ENCODE measurements around the gene RAB7A. TPM values are rescaled to one million over a fixed set of nuclear protein-coding genes. Genes with fewer than 3 reads are reported as not detected.
"Not testable (repeated sequence)": the region's sequence is repeated elsewhere in the genome, so short reads cannot be mapped to it uniquely, and the experiment has no call there.

RAB7A gene
- polyA plus RNA-seq, 4 donors, result 222 to 281 (median 253) TPM

DNA sequence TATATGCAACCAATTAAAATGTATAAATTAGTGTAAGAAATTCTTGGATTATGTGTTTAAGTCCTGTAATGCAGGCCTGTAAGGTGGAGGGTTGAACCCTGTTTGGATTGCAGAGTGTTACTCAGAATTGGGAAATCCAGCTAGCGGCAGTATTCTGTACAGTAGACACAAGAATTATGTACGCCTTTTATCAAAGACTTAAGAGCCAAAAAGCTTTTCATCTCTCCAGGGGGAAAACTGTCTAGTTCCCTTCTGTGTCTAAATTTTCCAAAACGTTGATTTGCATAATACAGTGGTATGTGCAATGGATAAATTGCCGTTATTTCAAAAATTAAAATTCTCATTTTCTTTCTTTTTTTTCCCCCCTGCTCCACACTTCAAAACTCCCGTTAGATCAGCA is 88.1 kb downstream of the RAB7A start:
- DNase-seq (ENCODE audit: low read depth in 4 of 4, low spot score in 3 of 4), result no peak

DNA sequence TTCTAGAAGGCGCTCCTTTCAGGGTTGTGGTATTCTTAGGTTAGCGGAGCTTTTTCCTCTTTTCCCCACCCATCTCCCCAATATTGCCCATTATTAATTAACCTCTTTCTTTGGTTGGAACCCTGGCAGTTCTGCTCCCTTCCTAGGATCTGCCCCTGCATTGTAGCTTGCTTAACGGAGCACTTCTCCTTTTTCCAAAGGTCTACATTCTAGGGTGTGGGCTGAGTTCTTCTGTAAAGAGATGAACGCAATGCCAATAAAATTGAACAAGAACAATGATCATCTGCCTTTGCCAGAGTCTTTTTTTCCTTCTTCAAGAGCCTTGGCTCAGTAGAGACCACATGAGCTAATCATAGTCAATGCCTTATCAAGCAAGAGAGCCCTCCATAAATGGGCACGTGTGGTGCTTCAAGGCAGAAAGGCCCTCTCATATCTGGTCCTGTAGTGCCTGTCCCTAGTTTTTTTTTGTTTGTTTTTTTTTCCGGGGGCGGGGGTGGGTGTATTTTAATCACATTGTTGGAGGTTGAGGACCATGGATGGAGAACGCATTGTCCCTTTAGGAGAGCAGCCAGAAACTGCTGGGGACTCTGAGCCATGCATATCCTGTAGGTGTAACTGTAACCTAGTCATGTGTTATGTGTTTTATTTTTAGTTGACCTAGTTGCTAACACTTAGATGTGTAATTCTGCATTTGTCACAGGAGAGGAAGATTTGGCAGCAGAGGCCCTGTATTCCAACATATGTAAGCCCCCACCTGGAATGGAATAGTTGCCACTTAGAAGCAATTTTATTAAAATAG is 88.7 kb downstream of the RAB7A start:
- DNase-seq (ENCODE audit: low read depth in 4 of 4, low spot score in 3 of 4), result no peak

DNA sequence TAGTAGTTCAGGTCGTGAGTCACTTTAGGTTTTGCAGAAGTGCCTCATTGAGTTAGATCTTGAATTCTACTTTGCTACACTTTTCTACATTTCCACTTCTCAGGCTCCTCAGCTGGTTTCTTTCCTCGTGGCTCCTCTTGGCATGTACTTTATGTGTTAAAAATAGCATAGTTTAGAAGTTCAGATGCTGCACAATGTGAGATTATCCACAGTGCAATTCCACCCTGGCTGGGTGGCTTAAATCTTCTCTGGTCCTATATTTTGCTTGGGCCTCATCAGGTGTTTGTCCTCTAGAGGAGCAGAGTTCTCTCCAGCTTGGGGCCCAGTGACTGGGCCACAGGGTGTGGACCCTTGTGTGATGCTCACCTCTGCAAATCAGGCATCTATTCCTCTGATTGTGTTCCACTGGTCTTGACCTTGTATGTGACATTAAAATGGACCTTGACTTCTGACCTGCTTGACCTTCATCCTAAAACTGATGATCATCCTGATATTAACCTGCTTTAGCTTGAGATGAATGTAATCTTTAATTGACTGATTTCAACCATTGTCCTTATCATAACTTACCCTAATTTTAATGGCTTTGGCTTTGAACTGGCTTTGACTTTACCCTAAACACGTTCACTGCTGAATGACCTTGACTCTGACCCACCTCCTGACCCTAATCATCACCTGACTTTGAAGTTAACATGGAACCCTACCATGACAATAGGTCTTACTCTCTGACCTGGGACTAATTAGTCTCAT is 89.5 kb downstream of the RAB7A start:
- DNase-seq (ENCODE audit: low read depth in 4 of 4, low spot score in 3 of 4), result no peak

DNA sequence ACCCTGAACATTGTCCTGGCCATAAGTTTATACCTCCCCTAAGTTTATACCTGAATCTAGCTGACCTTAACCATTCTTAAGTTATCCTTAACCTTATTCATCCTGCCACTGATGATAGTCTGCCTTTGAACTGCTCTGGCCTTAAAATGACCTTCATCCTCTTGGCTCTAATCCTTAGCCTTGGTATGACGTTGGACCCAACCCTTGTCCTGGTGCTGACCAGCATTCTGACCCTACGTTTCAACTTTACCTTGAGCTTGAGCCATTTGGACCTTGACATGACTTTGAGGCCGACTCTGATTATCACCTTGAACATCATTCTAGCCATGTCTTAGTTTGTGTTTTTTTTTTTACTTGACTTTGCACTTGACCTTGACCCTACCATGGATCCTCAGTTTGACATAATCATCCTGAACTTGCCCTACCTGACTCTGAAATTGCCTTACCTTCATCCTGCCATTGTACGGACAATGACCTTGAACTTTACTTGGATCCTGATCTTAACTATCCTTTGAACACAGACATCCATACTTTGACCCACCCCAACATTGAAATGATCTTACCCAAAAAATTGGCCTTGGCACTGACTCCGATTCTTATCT is 92.3 kb downstream of the RAB7A start:
- no peak for DNase-seq (ENCODE audit: low read depth in 4 of 4, low spot score in 3 of 4)

DNA sequence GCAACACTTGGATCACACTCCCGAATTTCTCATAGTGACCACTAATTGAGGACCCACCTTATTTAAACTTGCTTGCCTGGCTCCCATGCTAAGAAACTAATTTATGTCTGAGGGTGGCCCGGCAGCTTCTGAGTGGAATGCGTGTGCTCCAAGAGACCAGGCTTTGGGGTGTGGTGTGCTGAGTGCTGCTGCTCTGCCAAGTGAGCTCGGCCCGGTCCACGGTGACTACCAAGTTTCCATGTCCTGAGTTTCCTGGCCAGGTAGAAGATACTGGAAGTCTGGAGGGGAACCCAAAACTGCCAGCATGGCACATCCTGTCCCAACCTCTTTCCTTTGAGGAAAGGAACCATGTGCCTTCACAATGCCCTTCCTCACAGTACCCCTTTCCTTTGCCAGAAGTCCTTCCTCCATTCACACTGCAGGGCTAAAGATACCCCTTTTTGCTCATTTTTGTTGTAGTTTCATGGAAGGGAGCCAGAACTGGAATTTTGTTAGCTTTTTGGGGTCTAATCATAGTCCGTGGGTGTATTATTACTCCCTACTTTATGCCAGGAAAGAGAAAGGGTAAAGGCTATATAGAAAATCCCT is 94.4 kb downstream of the RAB7A start:
- no peak for DNase-seq (ENCODE audit: low read depth in 4 of 4, low spot score in 3 of 4)

DNA sequence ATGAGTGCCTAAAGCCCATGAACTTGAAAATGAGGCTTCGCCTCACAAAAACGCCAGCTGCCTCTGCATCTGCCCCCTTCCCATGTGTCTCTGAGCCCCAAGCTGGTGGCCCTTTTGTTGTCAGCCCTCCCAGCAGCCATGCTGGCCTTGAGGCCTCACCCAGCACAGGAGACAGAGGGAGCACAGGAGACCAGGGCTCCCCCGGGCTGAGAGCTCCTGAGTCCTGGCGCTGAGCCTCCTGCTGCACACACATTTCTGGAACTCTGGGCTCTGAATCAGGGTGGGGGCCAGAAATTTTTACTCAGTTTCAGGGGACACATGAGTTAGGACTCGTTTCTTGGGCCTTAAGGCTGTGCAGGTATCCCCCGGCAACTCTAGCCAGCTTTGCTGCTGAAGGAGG is 97.0 kb downstream of the RAB7A start:
- DNase-seq (ENCODE audit: low read depth in 4 of 4, low spot score in 3 of 4), result no peak

DNA sequence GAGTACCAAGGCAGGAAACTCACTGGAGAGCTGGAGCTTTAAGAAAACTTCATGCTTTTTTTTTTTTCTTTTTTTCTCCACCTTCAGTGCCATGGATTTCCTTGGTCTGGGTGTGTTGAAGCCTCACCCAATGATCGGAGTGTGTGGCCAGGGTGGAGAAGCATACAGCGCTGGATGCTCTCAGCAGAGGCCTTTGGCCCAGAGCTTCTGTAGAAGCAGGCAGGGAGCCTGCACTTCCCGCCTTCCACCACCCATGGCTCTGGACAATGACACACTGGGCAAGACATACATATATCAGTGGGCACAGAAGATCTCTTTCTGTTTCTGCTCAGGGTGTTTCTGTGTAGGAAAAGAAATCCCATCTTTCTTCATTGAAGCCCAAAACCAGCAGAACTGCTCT is 97.6 kb downstream of the RAB7A start:
- no peak for DNase-seq (ENCODE audit: low read depth in 4 of 4, low spot score in 3 of 4)

DNA sequence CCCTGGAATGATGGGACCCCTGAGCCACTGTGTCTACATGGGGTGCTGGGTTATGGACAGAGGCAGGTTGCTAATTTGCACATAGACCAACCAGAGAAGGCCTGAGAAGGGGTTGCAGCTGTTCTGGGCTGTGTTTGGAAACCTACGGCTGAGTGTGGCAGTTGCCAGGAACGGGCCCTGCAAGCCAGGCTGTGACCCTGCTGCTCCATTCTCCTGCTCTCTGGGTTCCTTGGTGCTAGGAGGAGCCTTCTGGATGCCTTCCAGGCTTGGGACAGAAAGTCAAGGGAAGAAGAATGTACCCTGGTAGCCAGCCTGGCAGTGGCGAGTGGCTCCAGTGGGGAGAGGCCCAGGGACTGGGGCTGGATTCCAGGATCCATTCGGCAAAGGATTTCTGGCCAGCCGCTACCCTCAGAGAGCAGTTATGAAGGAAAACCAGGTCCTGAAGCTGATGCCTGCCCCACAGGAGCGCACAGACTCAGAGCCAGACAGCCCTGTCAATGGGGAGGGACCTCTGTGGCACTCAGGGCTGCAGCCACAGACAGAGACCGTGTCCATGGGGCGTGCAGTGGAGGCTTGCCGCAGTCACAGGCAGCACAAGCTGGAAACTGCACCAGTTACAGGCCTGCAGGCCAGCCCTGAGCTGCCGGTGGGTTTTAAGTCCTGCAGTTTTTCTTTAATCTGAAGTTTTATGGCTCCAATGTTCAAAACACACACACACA is 98.3 kb downstream of the RAB7A start:
- no peak for DNase-seq (ENCODE audit: low read depth in 4 of 4, low spot score in 3 of 4)

DNA sequence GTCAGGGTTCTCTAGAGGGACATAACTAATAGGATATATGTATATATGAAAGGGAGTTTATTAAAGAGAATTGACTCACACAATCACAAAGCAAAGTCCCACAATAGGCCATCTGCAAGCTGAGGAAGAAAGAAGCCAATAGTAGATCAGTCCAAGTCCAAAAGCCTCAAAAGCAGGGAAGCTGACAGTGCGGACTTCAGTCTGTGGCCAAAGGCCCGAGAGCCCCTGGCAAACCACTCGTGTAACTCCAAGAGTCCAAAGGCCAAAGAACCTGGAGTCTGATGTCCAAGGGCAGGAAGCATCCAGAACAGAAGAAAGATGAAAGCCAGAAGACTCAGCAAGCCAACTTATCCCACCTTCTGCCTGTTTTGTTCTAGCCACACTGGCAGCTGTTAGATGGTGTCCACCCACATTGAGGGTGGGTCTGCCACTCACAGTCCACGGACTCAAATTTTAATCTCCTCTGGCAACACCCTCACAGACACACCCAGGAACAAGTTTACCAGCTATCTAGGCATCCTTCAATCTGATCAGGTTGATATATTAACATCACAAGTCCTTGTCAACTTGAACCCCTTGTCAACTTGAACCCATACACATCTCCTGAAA is 99.2 kb downstream of the RAB7A start:
- DNase-seq (ENCODE audit: low read depth in 4 of 4, low spot score in 3 of 4), result no peak

DNA sequence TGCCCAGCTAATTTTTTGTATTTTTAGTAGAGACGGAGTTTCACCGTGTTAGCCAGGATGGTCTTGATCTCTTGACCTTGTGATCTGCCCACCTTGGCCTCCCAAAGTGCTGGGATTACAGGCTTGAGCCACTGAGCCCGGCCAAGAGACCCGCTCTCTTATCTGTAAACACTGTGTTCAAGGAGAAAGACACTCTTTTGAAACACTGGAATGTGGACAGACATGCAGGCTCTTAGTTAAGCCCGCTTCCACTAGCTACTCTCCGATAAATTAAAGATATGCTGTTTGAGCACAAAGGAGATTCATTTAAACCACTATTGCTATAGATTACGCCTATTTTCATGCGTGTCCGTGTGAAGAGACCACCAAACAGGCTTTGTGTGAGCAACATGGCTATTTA is 103.1 kb downstream of the RAB7A start:
- not testable (repeated sequence) for DNase-seq (ENCODE audit: low read depth in 4 of 4, low spot score in 3 of 4)

DNA sequence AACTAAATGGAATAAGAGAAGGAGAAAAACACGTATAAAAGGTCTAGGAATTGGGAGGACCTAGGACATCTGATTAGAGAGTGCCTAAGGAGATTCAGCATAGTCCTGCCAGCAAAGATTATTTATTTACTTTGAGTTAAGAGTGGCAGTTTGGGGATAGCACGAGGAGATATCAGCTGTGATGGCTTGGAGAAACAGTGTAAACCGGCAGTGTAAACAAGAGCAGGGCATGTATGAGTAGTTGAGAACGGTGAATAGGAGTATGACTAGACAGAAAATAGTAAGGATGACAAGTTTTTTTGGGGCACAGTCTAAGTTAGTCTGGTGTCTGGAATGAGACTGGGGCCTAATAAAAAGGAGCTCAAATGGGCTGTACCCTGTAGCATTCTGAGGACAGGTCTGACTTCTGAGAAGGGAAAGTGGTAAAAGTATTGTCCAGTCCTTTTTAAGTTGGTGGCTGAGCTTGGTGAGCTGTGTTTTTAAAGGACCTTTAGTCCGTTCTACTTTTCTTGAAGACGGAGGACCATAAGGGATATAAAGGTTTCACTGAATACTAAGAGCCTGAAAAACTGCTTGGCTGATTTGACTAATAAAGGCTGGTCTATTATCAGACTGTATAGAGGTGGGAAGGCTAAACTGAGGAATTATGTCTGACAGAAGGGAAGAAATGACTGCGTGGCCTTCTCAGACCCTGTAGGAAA is 104.1 kb downstream of the RAB7A start:
- not testable (repeated sequence) for DNase-seq (ENCODE audit: low read depth in 4 of 4, low spot score in 3 of 4)

DNA sequence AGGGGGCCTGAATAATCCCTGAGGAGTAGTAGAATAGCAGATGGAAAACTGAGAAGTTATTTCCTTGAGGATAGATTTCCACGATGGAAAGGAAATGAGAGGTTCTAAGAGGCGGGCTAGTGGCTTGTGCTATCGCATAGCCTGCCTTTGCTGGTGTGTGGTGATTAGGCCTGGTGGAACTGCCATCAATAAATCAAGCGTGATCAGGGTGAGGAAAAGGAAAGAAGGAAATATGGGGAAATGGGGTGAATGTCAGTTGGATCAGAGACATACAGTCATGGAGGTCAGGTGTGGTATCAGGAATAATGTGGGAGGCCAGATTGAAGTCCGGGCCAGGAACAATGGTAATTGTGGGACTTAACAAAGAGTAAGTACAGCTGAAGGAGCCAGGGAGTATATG is 104.8 kb downstream of the RAB7A start:
- DNase-seq (ENCODE audit: low read depth in 4 of 4, low spot score in 3 of 4), result not testable (repeated sequence)

DNA sequence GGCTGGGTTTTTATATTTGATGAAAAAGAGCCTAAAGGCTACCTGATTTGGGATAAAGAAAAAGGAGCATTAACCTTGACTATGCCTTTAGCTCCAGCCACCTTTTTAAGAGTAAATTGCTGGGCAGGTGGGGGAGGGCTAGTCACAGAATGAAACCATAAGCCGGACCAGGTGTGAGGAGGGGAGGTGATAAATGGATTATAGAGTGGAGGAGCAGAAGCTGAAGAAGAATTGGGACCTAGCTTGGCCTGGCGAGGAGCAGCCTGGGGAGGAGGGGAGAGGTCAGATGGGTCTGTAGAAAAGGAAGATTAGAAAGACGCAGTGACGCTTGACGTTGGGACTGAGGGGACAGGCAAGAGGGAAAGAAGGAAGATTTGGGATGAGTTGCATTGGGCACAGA is 107.0 kb downstream of the RAB7A start:
- not testable (repeated sequence) for DNase-seq (ENCODE audit: low read depth in 4 of 4, low spot score in 3 of 4)

DNA sequence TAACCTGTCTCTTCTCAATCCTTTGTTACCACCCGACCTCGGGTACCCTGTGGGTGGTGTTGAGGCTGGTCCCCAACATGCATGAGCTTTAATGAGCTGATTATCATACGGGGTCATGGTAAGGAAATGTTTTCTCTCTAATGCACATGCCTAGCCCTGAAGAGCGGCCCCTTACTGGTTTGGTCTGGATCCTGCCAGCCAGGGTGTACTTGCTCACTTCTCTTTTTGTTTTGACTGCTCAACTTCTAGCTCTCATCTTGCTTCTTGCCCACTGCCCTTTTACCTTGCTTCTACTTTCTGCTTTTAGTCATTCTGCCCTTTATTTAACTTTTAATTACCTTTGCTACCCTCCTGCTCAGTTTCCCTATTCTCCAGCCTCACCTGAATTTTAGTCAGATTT is 109.1 kb downstream of the RAB7A start:
- DNase-seq (ENCODE audit: low read depth in 4 of 4, low spot score in 3 of 4), result no peak

DNA sequence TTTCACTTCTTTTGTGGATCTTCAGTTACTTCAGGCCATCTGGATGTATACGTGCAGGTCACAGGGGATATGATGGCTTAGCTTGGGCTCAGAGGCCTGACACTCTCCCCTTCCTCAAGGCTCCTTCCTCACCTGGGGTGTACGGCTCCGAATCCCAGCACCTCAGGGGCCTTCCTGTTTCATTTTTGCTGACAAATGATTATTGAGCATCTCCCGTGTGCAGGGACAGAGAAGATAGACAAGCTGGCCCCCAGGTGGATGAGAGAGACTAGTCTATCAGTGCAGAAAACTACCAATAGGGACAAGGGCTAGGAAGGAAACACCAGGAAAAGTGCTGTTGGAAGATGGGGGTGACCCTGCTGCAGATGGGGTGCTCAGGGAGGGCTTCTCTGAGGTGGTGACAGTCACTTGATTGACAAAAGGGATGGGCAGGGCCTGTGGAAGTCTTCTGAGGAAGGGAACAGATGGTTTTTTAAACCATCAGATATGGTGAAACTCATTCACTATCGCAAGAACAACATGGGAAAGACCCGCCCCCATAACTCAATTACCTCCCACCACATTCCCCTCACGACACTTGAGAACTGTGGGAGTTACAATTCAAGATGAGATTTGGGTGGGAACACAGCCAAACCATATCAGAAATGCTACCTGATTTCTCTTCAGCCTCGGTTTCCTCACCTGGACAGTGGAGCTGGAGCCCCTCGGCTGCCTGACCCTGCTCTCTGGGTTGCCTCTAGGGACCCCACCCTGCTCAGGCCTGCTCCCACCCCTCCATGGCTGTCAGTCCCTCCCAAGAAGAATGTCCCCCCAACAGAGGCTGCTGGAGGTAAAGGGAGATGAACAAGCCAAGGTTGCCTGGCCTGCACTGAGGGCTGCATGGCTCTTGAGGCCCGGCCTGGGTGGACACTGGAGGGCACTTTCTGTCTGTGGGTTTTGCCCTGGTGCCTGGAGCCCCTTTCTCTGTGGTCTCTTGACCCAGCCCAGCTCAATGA is 116.2 kb downstream of the RAB7A start:
- no peak for DNase-seq (ENCODE audit: low read depth in 4 of 4, low spot score in 3 of 4)

DNA sequence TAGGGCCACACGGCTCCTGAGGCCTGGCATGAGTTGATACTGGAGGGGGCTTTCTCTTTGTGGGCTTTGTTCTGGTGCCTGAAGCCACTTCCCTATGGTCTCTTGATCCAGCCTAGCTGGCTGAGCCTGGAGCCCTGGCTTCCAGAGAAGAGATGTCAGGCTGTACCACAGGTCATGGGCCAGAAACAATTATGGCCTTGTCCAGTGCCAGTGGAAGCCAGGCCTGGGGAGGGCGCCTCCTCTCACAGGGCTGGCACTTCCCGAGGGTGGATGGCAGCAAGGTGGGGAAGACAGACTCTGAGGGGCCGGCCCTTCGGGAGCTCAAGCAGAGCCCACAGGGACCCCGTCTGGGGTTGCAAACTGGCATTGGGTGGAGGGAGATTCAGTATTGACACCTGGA is 118.5 kb downstream of the RAB7A start:
- no peak for DNase-seq (ENCODE audit: low read depth in 4 of 4, low spot score in 3 of 4)

DNA sequence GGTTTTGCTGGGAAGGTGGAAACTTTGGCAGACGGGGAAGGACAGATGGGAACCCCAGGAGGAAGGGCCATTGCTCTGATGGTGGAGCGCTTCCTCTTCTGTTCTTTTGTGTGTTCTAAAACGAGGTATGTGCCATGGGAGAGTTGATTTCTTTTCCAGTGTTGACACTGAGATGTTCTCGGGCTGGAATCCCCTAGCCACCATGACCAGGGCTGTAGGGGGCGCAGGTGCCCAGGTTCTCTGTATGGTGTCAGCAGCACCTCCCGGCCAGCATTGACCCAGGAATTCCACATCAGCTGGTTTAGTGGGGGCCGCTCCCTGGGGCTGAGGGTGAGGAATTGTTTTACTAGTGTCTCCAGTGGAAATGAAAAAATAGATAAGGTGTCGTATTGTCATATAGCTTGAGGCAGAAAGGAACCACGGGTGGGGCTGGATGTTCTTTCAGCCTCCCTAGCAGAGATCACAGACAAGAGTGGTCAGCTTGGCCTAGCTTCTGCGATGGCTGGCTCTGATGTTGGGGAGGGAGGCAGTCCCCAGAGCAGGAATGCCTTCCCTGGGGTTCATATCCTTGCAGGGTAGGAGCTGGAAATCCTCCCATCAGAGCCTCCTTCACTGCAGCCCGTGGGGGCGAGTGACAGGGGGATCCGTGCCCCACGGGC is 119.3 kb downstream of the RAB7A start:
- peak in 1 of 4 donors; percentile 12 for DNase-seq (ENCODE audit: low read depth in 4 of 4, low spot score in 3 of 4)

All from left renal pelvis (tissue), 4 donors.